HG03460 (cell line): ENCODE data around the gene SENP6.
"Not testable (repeated sequence)": the region's sequence is repeated elsewhere in the genome, so short reads cannot be mapped to it uniquely, and the experiment has no call there.

Experiments used
- ATAC-seq: cut with Tn5 transposase; IDR thresholded peaks from one replicate; pipeline ENCODE4 v1.9.1; 2021; ENCODE audit not compliant: unreplicated experiment

The SENP6 gene, protein sequence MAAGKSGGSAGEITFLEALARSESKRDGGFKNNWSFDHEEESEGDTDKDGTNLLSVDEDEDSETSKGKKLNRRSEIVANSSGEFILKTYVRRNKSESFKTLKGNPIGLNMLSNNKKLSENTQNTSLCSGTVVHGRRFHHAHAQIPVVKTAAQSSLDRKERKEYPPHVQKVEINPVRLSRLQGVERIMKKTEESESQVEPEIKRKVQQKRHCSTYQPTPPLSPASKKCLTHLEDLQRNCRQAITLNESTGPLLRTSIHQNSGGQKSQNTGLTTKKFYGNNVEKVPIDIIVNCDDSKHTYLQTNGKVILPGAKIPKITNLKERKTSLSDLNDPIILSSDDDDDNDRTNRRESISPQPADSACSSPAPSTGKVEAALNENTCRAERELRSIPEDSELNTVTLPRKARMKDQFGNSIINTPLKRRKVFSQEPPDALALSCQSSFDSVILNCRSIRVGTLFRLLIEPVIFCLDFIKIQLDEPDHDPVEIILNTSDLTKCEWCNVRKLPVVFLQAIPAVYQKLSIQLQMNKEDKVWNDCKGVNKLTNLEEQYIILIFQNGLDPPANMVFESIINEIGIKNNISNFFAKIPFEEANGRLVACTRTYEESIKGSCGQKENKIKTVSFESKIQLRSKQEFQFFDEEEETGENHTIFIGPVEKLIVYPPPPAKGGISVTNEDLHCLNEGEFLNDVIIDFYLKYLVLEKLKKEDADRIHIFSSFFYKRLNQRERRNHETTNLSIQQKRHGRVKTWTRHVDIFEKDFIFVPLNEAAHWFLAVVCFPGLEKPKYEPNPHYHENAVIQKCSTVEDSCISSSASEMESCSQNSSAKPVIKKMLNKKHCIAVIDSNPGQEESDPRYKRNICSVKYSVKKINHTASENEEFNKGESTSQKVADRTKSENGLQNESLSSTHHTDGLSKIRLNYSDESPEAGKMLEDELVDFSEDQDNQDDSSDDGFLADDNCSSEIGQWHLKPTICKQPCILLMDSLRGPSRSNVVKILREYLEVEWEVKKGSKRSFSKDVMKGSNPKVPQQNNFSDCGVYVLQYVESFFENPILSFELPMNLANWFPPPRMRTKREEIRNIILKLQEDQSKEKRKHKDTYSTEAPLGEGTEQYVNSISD

DNA sequence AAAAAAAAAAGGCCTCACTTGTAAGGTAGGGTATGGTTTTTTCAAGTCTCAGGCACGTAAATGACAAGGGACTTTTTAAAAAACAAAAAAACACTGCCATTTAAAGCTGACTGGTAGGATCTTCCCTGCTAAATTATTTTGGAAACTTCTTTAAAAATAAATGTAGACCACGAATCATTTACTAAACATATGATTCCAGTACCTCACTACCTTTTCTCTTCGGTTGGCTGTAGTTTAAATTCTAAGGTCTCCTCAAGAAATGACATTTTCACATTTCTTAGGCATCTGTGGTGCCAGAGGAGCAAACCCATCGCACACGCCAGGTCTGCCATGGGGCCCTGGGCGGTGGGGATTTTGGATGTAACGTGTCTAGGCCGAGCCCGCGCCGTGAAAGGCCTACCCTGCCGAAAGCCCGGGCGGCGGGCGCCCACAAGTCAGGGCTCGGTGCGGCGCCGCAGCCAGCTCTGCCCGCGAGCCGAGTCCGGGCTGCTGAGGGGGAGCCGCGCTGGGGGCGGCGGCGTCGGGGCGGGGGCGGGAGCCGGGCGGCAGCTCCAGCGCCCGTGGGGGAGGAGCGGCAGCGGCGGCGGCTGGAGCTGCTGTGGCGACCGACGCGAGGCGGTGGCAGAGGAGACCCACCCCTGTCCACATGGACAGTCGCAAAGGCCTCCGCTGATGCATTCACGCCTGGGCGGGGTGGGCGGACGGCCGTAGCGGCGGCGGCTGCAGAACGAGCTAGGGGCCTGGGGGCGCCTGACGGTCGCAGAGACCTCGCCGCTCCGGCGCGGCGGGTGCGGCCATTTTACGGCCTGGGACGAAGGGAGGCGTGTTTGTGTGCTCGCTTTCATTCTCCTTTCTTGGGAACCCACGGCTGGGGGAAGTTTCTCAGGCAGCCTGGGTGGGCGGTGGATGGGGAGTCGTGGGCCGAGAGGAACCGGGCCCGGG lies at the start of gene SENP6:
TSS of gene SENP6 (plus strand) at position 577 of the 942 bp plus-strand sequence. CDS start 645 bp downstream, outside the sequence.
- ATAC-seq, result peak; percentile 65

DNA sequence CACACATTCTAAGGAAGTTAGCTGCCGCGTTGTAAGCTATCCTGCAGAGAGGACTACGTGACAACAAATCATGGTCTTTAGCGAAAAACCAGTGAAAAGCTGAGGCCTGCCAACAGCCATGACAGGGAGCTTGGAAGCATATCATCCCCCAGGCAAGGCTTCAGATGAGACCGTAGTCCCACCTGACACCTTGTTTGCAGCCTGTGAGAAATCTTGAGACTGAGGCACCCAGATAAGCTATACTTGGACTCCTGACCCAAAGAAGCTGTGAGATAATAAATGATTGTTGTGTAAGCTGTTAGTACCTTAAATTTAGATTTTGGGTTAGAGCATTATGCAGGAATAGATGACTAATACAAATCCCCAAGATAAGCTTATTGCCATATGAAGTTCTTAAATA lies 45.4 kb upstream of the SENP6 start:
- ATAC-seq, result no peak

DNA sequence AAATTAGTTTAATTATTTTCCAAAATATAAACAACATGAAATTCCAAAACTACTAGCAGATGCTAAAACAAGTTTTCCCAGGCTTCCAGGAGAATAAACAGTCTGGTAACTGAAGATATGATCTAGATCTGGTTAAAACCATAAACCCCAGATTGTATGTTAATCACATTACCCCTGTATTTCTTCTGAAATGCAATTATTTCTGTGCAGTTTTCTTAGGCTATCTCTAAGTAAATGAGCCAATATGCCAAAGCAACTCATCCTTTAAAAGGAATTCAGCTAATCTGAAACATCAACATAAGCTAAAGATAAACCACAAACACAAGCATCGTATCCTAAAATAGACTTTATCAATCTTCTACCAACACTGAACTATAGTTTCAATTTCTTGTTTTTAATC lies 44.6 kb upstream of the SENP6 start:
- ATAC-seq, result no peak

- ATAC-seq, result no peak
These were observed 38.6 kb upstream of the SENP6 start for GRCh38 chr6:75563032-75563431.

- no peak for ATAC-seq
These were observed 35.4 kb upstream of the SENP6 start for GRCh38 chr6:75566137-75566767.

DNA sequence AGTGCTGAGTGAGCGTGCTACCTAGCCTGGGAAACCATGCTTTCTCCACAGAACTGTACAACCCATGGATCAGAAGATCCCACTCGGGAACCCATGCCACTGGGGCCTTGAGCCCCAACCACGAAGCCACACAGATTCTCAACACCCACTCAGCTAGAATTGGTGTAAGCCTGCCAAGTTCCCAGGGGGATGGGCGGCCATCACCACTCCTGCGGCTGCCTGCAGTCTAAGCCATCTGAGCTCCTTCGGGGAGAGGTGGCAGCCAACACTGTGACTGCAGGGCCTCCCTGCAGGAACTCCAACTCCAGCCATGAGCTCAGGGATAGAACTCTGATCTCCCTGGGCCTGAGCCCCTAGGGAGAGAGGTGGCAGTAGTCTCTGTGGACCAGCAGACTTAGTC lies 33.6 kb upstream of the SENP6 start:
- no peak for ATAC-seq

DNA sequence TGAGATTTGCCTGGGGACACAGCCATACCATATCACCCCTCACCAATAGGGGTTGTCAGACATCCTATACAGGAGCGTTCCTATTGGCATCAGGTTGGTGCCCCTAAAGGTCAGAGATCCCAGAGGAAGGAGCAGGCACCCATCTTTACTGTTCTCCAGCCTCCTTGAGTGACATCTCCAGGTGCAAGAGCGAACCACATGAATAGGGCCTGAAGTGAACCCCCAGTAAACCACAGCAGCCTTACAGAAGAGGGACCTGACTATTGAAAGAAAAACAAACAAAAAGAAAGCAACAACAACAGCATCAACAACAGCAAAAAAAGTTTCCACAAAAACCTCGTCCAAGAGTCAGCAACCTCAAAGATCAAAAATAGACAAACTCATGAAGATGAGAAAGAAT lies 32.7 kb upstream of the SENP6 start:
- ATAC-seq, result no peak

- ATAC-seq, result not testable (repeated sequence)
These were observed 31.0 kb upstream of the SENP6 start for GRCh38 chr6:75570671-75571070.

- no peak for ATAC-seq
These were observed 29.6 kb upstream of the SENP6 start for GRCh38 chr6:75572072-75572471.

DNA sequence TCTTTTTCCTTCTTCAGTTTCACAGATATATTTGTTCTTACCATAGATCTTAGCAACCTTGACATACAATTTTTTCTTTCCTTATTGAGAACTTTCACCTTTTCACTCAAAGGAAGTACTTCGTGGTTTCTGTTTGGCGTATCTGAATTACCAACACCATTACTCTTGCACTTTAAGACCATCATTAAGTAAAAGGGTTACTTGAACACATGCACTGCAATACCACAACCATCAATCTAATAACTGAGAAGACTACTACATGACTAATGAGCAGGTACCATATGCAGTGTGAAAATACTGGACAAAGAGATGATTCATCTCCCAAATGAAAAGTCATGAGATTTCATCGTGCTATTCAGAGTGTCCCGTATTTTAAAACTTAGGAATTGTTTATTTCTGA lies 21.7 kb upstream of the SENP6 start:
- no peak for ATAC-seq

GRCh38 chr6:75581231-75581630 lies 20.4 kb upstream of the SENP6 start:
- ATAC-seq, result no peak

- not testable (repeated sequence) for ATAC-seq
These were observed 17.1 kb upstream of the SENP6 start for GRCh38 chr6:75584552-75584951.

DNA sequence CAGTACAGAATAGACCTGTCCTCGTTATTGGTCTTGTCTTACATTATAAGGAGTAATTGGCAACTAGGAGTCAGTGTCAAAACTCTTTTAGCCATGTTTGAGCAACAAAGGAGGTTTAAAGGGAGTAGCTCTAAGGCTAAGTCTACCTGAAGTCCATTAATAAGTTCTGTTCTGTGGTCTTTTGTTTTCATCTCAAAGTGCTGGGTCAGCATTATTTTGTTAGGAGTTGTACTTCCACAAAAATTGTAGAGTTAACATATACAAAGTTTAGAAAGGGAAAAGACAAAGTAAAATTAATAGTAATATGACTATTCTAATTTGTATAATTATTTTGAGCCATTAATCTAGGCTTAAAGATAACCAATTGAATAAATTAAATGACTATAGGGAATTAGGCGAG lies 12.7 kb upstream of the SENP6 start:
- ATAC-seq, result no peak

DNA sequence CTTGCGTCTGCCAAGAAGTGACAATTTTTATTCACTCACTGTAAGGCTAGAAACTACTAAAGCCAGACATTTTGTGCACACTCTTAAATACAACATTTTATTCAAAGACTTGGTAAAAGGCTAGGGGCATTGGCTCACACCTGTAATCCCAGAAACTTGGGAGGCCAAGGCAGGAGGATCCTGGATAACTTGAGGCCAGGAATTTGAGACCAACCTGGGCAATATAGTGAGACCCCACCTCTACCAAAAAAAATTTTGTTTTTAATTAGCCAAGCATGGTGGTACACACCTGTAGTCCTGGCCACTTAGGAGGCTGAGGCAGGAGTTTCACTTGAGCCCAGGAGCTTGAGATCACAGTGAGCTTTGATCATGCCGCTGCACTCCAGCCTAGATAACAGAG lies 11.3 kb upstream of the SENP6 start:
- ATAC-seq, result no peak

DNA sequence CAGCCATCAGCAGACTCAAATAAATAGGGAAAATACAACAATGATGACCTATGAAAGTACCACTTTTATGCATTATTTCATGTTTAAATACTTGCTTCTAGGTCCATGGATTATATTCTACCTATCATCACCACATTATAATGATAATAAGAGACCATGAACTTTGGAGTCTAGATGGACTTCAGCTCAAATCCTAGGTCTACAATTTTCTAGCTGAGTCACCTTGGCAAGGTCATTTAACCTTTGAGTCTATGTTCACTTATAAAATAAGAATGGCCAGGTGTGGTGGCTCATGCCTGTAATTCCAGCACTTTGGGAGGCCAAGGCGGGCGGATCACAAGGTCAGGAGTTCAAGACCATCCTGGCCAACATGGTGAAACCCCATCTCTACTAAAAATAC lies 5.3 kb upstream of the SENP6 start:
- not testable (repeated sequence) for ATAC-seq

DNA sequence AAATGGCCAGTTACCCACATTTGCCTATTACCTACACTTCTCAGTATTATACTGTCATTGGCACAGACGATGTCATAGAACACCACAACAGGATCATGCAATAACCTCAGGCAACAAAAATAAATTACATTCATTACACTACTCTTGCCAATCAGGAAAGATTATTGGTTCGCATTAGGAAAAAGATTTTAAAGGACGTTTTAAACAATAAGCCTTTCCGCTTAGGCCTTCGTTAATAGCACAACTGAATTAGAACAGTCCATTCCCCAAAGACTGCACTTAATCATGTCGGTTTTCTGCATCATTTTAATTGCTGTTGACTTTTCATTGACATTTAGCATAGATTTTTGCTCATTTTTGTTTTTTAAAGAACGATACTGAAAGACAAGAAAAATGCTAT lies 912 bp upstream of the SENP6 start:
- no peak for ATAC-seq

GRCh38 chr6:75602246-75603105 lies 796 bp downstream of the SENP6 start:
- peak; percentile 34 for ATAC-seq

- no peak for ATAC-seq
These were observed 1.4 kb downstream of the SENP6 start for GRCh38 chr6:75603106-75603420.

DNA sequence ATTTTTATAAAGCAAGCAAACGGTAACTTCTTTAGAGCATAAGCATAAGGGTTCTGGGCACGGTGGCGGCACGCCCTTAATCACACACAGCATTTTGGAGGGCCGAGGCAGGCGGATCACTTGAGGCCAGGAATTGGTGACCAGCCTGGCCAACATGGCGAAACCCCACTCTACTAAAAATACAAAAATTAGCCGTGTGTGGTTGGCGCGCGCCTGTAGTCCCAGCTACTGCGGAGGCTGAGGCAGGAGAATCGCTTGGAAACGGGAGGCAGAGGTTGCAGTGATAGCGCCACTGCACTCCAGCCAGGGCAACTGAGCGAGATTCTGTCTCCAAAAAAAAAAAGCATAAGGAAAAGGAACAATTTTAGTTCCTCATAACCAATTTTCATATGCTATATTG lies 2.6 kb downstream of the SENP6 start:
- no peak for ATAC-seq
